ENCODE data around the gene CNOT11.
"Not testable (repeated sequence)": the region's sequence is repeated elsewhere in the genome, so short reads cannot be mapped to it uniquely, and the experiment has no call there.

The CNOT11 gene

DNA sequence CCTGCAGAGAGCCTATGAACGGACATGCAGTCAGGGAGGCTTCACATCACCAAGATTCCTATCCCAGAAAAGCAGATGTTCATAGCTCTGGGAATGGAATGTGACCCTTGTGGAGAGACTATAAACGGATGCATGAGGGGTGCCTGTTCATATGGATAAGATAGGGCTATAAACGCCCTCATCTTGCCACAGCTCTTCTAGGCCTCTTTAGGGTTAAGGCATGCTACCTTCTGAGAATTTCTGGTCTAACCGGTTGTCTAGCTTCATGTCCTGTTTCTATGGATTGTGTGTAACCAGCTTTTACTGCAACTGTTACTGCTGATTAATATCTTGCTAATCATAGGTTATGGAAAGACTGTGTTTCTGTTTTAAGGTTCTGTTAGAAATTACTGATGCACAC, 8.3 kb upstream of the CNOT11 start:
- not testable (repeated sequence) for DNase-seq

DNA sequence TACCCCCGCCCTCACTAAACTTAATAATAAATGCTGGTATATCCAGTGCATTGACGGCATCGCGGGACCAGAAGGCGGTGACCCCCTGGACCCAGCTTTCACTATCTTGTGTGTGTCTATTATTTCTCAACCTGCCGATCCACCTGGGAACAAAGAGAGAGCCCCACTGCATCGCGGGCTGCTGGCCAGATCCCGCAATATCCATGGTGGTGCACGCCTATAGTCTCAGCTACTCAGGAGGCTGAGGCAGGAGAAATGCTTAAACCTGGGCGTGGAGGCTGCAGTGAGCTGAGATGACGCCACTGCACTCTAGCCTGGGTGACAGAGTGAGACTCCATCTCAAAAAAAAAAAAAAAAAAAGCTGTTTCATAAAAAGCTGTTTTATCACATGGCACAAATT, 7.8 kb upstream of the CNOT11 start:
- DNase-seq = not testable (repeated sequence)

DNA sequence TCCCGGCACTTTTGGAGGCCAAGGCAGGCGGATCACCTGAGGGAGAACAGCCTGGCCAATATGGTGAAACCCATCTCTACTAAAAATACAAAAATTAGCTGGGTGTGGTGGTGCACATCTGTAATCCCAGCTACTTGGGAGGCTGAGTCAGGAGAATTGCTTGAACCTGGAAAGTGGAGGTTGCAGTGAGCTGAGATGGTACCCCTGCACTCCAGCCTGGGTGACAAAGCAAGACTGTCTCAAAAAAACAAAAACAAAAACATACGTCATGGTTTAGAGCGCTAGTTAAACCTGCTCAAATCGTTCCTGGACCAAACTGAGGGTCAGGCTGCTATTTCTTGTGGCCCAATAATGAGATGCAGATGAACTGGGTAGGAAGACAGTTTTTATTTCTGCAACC, 7.2 kb upstream of the CNOT11 start:
- not testable (repeated sequence) for DNase-seq

DNA sequence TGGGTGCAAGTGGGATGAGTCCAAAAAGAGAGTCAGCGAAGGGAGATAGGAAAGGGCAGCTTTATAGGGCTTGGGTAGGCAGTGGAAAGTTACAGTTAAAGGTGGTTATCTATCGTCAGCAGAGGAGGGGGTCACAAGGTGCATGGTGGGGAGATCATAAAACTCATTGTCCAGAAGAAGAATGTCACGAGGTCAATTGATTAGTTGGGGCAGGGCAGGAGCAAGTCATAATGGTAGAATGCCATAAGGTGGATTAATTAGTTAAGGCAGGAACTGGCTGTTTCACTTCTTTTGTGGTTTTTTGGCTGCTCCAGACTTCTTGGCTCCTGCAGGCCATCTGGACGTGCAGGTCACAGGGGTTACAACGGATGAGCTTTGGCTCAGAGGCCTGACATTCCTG, 3.9 kb upstream of the CNOT11 start:
- not testable (repeated sequence) for DNase-seq

DNA sequence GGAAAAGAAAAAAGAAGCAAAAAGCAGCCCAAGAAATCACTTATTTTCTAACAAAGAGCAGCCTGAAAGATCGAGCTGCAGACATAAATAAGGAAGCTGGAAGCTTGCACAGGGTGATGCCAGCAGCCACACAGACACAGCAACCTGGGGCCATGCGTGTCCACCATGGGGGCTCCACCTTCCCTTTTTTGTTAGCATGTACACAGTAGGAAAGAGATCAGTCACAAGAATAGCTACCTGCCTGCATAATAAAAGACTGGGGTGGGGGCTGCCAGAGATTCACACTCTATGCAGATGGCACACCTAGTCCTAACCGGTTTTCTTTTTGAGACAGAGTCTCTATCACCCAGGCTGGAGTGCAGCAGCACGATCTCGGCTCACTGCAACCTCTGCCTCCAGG, 2.9 kb upstream of the CNOT11 start:
- DNase-seq = no peak

DNA sequence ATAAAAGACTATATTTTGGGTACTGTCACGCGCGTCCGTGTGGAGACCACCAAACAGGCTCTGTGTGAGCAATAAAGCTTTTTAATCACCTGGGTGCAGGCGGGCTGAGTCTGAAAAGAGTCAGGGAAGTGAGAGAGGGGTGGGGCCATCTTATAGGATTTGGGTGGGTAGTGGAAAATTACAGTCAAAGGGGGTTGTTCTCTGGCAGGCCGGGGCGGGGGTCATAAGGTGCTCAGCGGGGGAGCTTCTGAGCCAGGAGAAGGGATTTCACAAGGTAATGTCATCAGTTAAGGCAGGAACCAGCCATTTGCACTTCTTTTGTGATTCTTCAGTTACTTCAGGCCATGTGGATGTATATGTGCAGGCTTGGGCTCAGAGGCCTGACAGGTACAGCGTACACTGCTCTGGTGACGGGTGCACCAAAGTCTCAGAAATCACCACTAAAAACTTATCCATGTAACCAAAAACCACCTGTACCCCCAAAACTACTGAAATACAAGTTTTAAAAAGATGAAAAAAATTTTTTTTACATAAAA, 1.4 kb upstream of the CNOT11 start:
- not testable (repeated sequence) for DNase-seq

DNA sequence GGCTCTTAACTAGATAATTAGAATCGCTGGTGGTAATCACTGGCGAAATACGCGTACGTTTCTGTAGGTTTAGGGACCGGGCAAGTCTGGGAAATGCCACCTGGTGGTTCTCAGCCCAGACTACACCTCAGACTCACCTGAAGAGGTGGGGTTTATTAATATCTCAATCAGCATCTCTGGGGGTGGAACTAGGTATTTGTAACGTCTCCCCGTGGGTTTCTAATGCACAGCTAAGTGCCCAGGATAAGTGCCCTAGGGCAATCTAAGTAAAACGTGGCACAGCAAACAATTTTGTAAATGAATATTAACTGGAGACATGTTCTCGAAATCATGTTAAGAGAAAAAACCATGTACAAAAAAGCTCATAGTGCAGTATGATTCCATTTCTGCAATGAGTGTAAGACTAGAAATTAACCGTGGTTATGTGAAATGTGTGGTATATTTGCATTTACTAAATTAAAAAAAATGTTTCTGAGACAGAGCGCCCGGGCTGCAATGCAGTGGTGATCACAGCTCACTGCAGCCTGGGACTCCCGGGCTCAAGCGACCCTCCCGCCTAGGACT, 760 bp upstream of the CNOT11 start:
- DNase-seq = no peak

DNA sequence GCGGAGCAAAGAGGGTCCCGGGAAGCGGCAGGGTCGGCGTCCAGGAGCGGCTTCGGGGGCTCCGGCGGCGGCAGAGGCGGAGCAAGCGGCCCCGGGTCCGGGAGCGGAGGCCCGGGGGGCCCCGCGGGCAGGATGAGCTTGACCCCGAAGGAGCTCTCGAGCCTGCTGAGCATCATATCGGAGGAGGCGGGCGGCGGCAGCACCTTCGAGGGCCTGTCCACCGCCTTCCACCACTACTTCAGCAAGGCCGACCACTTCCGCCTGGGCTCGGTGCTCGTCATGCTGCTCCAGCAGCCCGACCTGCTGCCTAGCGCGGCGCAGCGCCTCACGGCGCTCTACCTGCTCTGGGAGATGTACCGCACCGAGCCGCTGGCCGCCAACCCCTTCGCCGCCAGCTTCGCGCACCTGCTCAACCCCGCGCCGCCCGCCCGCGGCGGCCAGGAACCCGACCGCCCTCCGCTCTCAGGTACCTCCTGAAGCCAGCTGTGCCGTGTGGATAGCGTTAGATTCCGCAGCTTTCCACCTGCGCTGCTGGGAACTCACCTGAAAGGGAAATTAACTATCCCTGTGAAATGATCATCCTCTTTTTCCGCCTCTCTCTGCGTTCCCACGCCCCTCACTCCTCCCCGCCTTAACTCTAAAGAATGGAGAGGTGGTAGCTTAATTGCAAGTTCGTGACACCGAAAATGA, 472 bp downstream of the CNOT11 start:
- DNase-seq = peak; percentile 94

DNA sequence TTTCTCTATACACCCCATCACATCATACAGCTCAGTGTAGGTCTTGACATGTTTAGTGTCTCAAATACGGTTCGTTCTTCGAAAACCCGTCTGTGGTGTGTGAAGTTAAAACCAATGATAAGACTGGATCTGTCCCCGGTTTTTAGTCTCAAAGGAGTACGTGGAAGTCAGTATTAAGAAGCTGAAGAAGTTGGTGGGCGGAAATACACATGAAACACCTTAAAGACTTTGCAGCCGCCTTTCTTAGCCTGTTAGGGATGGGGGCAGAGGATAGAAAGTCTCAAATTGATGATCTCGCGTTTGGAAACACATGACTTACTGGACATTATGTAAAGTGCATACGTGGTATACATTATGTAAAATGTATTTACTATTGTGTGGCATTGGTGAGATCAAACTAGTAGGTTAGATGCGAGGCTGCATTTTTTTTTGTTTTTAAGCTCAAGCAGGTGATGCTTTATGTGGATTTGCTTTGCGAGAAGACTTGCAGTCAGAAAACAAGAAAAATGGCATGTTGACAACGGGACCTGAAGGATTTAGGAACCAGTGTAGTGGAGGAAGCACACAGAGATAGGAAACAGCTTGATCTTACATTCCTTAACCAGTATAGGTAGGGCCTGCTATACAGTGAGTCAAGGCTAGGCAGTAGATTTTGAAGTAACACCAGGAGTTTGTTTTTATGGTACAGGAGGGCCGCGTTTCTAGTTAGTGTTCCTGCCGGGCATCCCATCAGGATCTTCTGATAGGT, 1.2 kb downstream of the CNOT11 start:
- no peak for DNase-seq

DNA sequence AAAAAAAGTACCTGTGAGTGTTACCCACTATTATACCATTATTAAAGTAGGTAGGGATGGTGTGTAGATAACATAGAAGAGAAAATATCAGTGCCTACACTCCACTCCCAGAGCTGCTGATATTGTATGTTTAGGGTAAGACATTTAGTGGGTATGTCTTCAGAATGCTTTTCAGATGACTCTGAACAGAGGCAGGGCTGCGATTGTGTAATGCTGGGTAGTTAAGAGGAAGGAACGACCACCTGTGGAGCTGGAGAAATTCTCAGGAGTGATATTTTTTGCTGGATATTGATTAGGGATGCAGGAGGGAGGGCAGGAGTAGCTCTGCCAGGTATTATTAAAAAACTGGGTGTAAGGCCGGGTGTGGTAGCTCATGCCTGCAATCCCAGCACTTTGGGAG, 2.8 kb downstream of the CNOT11 start:
- no peak for DNase-seq

DNA sequence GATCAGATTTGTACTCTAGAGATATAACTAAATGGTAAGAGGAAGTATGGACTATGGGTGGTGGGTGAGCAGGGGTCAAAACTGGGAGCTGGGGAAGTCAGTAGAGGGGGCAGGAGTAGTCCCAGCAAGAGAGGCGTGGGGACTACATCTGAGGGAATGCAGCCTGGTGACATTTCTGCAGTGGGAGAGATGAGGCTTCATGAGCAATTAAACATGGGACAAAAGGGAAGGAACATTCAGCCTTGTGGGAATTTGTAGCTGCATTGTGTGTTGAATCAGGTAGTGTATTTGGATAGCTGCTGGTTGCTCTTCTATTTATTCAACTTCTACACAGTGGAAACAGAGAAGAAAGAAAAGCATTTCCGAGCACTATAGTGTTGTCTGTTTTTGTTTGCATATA, 3.6 kb downstream of the CNOT11 start:
- DNase-seq = no peak

DNA sequence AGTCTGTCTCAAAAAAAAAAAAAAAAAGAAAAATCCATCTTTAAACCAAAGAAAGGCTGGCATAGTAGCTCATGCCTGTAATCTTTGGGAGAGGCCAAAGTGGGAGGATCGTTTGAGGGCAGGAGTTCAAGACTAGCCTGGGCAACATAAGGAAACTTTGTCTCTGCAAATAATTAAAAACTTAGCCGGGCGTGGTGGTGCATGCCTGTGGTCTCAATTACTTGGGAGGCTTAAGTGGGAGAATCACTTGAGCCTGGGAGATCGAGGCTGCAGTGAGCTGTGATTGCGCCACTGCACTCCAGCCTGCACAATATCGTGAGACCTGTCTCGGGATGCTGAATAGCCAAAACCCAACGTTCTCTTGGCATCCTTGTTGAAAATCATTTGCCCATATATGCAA, 6.1 kb downstream of the CNOT11 start:
- no peak for DNase-seq

DNA sequence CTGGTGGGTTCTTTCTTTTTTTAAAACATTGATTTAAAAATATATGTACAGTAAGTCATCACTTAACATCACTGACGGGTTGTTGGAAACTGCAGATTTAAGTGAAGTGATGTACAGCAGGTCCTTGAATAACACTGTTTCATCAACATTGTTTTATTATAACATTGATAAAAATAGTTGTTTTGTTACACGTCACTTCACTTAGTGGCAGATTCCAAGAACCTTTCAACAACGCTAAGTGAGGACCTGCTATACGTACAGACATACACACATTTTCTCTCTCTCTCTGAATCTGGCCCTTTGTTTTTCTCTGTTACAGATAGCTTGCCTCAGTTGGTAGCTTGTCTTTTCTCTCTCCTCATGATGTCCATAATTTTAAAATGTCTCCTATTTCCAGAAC, 9.5 kb downstream of the CNOT11 start:
- no peak for DNase-seq

DNA sequence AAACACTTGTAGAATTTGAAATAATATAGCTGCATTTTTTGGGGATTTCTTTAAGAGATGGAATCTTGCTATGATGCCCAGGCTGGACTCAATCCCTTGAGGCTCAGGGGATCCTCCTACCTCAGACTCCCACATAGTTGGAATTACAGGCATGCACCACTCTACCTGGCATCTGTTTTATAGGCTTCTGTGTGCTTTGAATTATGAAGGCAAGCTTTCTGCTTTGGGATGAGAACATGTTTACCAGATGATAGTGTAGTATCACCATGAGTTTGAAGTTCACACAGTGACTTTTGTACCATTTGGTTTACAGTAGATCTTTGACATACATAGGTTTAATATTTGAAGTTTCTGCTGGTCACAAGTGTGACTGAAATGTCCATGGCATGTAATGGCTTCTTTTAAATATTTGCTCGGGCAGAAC, 10.7 kb downstream of the CNOT11 start:
- no peak for DNase-seq

DNA sequence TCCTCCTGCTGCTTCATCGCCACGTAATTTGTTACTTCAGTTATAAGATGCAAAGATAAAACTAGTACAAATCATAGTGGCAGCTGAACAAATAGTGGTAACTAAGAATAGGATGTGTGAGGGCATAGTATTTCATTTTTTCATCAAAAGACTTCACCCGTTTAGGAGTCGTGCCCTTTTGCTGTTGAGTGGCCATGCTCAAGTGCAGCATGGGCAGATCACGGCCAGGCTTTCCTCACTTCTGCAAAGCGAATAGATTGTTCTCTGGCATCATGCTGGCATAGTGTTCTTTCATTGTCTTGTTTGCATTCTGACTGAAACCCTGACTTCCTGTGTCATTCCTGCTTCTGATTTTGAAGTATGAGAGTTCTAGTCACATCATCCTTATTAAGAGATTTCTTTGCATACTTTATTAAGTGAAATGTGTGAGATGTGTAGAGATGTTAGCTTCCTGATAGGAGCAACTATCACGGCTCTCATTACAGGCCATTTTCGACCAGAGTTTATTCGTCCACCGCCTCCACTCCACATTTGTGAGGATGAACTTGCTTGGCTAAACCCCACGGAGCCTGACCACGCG, 11.8 kb downstream of the CNOT11 start:
- no peak for DNase-seq

DNA sequence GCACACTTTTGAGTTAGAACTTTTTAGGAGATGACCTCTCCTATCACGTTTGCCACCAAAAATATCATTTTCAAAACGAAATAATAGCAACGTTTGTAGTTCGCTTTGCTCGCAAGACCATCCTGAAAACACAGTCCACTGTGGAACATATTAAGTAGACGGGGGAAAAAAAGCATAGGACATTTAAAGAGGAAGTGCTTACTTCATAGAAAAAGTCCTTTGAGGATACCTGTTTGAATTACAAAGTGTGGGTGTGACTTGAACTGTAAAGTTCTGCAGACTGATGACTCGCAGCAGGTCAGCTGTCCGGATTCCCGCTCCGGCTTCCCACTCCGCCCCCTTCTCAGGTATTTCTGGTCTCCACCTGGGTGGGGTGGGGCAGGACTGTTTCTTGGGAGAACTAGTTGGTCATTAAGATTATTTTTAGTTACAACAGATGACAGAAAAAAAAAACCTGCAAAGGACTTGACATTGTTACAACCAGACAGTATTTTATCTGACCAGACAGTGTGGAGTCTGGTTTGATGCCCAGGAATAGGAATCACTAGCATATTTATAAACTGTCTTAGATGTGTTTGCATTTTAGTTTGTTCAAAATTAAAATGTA, 13.3 kb downstream of the CNOT11 start:
- DNase-seq = no peak

DNA sequence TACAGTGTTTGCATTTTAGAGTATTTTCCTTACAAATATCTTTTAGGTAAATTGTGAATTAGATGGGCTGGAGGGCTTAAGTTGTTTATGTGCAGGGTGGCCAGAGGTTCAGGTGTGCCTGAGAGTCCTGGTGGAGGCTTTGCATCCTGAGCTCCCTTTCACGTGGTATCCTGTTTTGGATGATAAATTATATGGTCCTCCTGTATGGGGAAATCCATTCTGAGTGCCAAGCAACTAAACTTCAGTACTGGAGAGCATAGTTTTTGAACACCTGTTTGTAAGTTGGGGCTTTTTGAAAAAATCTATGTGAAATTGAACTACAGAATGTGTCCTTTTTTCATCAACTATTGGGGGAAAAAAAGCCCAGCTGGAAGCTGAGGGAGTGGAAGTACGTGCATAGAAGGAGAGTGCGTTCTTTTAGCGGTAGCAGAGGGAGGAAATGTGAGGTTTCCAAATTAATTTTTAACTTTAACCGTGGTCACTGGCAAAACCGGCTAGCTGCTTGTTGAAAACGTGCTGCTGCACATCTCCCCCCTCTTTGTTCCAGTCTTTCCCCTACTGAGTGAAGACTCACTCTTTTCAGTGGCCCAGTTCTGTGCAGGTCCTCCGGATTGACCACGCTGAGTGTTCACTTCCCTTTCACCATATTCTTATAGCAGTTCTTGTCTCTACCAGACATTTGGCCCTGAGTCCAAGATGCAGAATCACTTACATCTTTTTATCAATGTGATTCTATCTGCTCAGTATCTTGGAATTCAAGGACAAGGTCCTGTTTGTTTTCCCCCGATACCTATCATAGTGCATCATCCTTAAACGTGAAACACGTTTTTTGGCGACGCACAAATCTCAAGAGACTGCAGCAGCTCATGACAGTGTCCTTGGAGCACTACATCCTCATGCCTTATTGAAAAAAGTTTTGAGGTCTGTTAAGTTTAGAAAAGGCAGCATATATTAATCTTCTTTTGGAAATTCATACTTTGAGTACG, 15.3 kb downstream of the CNOT11 start:
- peak; percentile 30 for DNase-seq

DNA sequence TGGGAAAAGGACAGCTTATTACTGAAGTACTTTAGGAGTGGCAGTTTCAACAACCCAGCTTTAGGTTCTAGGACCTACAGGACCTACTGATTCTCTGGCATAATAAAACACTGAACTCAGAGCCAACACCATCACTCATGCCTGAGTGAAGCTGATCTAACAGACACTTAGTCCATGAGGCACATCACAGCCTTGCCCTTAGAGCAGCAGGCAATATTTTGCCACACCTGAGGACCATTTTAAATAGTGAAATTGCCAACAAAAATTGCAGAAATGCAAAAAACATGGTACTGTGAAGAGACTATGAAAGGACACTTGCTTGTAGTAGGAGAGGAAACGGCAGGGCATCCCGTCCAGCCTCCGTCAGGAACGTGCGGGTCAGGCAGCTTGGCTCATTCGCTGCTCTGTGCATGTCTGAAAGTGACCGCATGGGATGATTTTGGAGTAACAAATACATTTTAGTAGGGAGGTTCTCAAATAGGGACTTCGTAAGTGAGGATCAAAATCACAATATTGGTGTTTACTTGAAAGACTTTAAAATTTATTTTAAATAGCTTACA, 18.1 kb downstream of the CNOT11 start:
- no peak for DNase-seq

DNA sequence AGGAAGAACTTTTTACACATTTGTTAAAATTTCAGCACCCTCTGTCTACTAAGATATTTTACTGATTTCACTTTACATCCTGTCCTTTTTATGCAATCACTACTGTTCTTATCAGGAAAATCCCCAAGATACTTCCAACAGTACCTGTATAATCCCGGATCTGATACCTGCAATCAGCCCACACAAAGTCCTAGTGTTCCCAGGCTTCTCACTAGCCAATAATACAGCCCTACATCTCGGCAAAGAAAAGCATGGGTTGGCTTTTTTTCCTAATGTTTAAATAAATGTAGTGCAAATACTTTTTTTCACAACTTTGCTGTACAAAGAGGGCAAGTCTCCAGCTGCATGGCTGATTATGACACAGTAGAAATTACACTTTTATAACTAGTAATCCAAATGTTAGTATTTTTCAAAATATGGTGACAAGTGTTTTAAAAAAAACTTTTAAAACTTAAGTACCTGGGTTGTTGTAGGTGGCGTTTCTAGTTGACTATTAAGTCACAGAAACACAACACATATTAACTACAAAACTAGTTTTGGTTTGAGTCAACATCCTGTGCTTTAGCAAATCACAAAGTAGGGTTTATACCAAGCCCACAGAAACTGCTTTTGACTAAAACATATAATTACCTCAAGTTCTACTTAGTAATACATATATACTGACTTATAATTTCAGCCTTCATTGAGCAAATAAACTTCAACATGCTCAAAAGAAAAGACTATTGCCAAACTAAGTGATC, 19.5 kb downstream of the CNOT11 start:
- no peak for DNase-seq

DNA sequence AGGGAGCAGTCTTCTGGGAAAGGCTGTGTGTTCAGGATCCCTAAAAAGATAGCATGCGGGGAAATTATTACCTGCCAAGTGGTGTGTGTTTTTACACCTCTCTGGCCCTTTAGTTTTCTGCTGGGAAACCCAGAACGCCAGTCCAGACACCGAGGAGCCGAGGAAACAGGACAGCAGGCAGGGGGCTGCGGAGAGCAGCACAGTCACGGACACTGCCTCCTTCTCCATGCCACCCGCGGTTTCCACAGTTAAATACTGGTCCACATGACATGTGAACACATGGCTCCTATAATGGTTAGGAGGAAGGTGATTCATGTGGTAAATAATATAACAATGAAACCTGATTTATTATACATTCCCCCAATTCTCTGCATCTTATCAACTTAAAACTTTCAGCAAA, 20.4 kb downstream of the CNOT11 start:
- DNase-seq = no peak
